SK-N-SH treated with all-trans-retinoic acid at 6 μM for 48 hours (cell line): Measurements from ENCODE around the gene AMZ1.

Experiments used
- ATAC-seq: fragments of 200-7000 bp; cut with Tn5 transposase; 3 replicates; pipeline ENCODE4 v1.9.1; 2020; ENCODE audit warnings: mild to moderate bottlenecking, moderate library complexity
- ARNTL ChIP-seq: fragments of 450-650 bp; formaldehyde crosslinking; IDR thresholded peaks from 2 replicates; pipeline ENCODE4 v1.5.0; 2020; ENCODE audit warnings: low read depth, mild to moderate bottlenecking, moderate library complexity, borderline replicate concordance
- BACH2 ChIP-seq: fragments of 250-450 bp; sonication (Bioruptor Pico); IDR thresholded peaks from 2 replicates; pipeline ENCODE4 v1.9.0; 2021; ENCODE audit warnings: mild to moderate bottlenecking, borderline replicate concordance
- CREB5 ChIP-seq: fragments of 250-450 bp; sonication (Bioruptor Pico); IDR thresholded peaks from 2 replicates; pipeline ENCODE4 v1.5.1; 2020; ENCODE audit warnings: low read depth, mild to moderate bottlenecking, moderate library complexity
- CSRNP3 ChIP-seq: fragments of 250-450 bp; sonication (Bioruptor Pico); IDR thresholded peaks from 2 replicates; pipeline ENCODE4 v1.5.1; 2021; ENCODE audit warnings: mild to moderate bottlenecking, moderate library complexity
- ESRRG ChIP-seq: fragments of 250-450 bp; sonication (Bioruptor Pico); IDR thresholded peaks from 2 replicates; pipeline ENCODE4 v1.6.1; 2021; ENCODE audit warnings: mild to moderate bottlenecking
- ISL1 ChIP-seq: fragments of 250-450 bp; sonication (Bioruptor Pico); IDR thresholded peaks from 2 replicates; pipeline ENCODE4 v2.1.2; 2022; ENCODE audit warnings: mild to moderate bottlenecking, moderate library complexity
- POU6F1 ChIP-seq: fragments of 250-450 bp; sonication (Bioruptor Pico); IDR thresholded peaks from 2 replicates; pipeline ENCODE4 v1.8.0; 2021; ENCODE audit warnings: low read depth, mild to moderate bottlenecking, moderate library complexity, borderline replicate concordance
- RARB ChIP-seq: fragments of 250-450 bp; sonication (Bioruptor Pico); IDR thresholded peaks from 2 replicates; pipeline ENCODE4 v1.8.0; 2021; ENCODE audit warnings: mild to moderate bottlenecking, moderate library complexity
- SNAI2 ChIP-seq: fragments of 250-450 bp; sonication (Bioruptor Pico); IDR thresholded peaks from 2 replicates; pipeline ENCODE4 v1.5.0; 2020; ENCODE audit warnings: mild to moderate bottlenecking, moderate library complexity
- TCF4 ChIP-seq: fragments of 250-450 bp; sonication (Bioruptor Pico); IDR thresholded peaks from 2 replicates; pipeline ENCODE4 v1.8.0; 2021; ENCODE audit warnings: mild to moderate bottlenecking, moderate library complexity, borderline replicate concordance
- TOX ChIP-seq: fragments of 250-450 bp; sonication (Bioruptor Pico); IDR thresholded peaks from 2 replicates; pipeline ENCODE4 v1.8.0; 2021; ENCODE audit warnings: mild to moderate bottlenecking, moderate library complexity, borderline replicate concordance
- ZC3H10 ChIP-seq: fragments of 250-450 bp; sonication (Bioruptor Pico); IDR thresholded peaks from 2 replicates; pipeline ENCODE4 v1.5.1; 2021; ENCODE audit warnings: mild to moderate bottlenecking, moderate library complexity
- ZFP3 ChIP-seq: fragments of 250-450 bp; sonication (Bioruptor Pico); IDR thresholded peaks from 2 replicates; pipeline ENCODE4 v1.5.0; 2020; ENCODE audit warnings: mild to moderate bottlenecking, moderate library complexity
- ZNF70 ChIP-seq: fragments of 450-650 bp; formaldehyde crosslinking; IDR thresholded peaks from 2 replicates; pipeline ENCODE4 v1.5.0; 2020; ENCODE audit warnings: mild to moderate bottlenecking, moderate library complexity
- ZNF8 ChIP-seq: fragments of 450-650 bp; formaldehyde crosslinking; IDR thresholded peaks from 2 replicates; pipeline ENCODE4 v1.5.0; 2020; ENCODE audit warnings: mild to moderate bottlenecking, moderate library complexity

Gene AMZ1

GRCh38 chr7:2761131-2761624 lies 73.2 kb downstream of the AMZ1 start (continued):
- TF ChIP-seq ARNTL (CRISPR knock-in tag) (no peak), POU6F1 (no peak), ZNF8 (no peak), ZNF70 (CRISPR knock-in tag) (no peak)

GRCh38 chr7:2761801-2762497 lies 73.9 kb downstream of the AMZ1 start:
- TF ChIP-seq TOX (CRISPR knock-in tag), result no peak
- TF ChIP-seq TCF4 (CRISPR knock-in tag), result no peak
- TF ChIP-seq CREB5 (CRISPR knock-in tag), result no peak
- TF ChIP-seq ZFP3 (CRISPR knock-in tag), result no peak
- no peak for TF ChIP-seq ESRRG (CRISPR knock-in tag)
- no peak for TF ChIP-seq BACH2 (CRISPR knock-in tag)
- TF ChIP-seq, all 23 proteins: peak for 0
- ATAC-seq, result no peak

- no peak for ATAC-seq
- TF ChIP-seq RARB (CRISPR knock-in tag), result no peak
- no peak for TF ChIP-seq ZNF70 (CRISPR knock-in tag)
- TF ChIP-seq BACH2 (CRISPR knock-in tag), result no peak
- TF ChIP-seq SNAI2 (CRISPR knock-in tag), result no peak
Measured at GRCh38 chr7:2763597-2763996, 75.6 kb downstream of the AMZ1 start.

GRCh38 chr7:2764621-2765020 lies 76.6 kb downstream of the AMZ1 start:
- no peak for ATAC-seq
- TF ChIP-seq ESRRG (CRISPR knock-in tag) (no peak), ISL1 (CRISPR knock-in tag) (no peak), BACH2 (CRISPR knock-in tag) (no peak), POU6F1 (no peak), CSRNP3 (CRISPR knock-in tag) (no peak), ZC3H10 (CRISPR knock-in tag) (no peak)
